NCI-H146 (cell line): ENCODE results near the gene SPRN.
"Not testable (repeated sequence)": the region's sequence is repeated elsewhere in the genome, so short reads cannot be mapped to it uniquely, and the experiment has no call there.

ENCODE experiments used
- DNase-seq: peaks from one replicate; lab custom pipeline; 2025; lab: John Stamatoyannopoulos, UW

SPRN gene

DNA sequence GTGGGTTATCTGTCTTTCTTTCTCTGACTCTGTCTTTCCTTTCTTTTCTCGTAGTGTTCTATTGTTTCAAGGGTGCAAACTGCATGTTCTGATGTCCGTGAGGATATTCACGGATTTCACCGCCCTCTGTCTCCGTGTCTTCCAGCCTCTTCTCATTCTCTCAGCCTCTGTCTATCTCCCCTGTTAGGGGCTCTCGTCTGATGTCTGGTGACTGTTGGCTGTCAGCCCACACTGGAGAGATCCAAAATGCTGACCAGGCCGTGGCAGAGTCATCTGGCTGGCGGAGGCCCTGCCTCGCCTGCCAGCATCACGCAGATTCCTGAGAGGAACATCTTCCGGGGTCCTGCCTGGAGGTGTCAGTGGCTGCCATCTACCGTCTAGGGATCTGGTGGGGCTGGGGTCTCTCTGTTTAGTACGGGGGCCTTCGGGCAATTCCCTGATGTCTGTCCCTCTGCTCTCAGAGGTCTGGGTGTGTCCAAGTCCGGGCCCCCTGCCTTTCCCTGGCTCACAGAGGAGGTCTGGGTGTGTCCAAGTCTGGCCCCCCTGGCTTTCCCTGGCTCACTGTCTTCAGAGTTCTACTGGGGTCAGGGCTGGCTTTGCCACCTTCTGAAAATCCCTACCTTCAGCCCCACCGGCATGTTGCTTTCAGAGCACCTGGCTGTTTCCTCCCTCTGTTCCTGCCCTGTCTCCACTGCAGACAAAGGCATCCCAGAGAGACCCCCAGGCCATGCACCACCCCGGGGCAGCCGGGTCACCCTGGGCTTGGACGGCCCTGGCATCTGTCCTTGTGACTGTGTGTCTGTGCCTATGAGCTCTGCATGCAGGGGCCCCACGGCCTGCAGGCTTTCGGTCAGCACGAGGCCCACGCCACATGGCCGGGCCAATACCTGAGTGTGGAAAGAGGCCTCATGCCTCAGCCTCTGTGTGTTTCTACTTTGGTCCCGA, 15.4 kb upstream of the SPRN start:
- DNase-seq: no peak

DNA sequence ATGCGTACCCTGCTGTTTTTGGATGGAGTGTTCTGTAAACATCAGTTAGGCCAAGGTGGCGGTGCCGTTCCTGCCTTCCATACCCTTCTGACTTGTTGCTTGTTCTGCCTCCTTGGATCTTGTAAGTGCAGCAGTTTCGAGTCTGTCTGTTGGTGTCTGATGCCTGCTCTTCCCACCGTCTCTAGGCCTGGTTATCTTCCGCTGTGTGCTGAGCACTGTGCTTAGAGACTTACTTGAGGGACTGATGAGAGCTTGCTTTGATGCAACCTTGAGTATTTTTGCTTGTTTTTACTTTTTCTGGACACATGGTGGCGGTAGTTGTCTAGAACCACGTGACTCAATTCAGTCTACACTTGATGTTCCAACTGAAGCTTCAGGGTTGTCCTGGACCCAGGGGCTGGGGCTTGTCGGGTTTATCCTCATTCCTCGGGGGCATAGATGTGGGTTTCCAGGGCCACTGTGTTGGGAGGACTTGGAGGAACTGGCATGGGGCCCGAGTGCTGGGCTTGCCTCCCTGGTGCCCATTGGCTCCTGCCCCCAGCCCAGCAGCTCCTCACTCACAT, 14.4 kb upstream of the SPRN start:
- DNase-seq: no peak

DNA sequence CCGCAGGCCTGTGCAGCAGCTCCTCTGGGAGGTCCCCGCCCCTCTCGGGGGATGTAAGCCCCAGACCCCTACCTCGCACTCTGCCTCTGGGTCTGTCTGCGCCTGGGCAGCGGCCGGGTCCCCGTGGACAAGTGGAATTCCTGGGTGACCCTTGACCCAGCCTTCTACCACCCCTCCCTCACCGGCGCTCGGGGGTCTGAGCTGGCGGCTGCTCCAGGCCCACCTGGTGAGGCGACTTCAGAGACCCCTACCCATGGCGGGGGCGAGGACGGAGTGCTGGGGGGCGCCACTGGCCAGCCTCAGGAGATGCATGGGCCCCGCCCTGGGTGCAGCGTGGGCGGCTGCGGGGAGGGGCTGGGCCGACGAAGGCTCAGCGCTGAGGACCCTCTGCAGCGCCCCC, 8.4 kb upstream of the SPRN start:
- DNase-seq: not testable (repeated sequence)

DNA sequence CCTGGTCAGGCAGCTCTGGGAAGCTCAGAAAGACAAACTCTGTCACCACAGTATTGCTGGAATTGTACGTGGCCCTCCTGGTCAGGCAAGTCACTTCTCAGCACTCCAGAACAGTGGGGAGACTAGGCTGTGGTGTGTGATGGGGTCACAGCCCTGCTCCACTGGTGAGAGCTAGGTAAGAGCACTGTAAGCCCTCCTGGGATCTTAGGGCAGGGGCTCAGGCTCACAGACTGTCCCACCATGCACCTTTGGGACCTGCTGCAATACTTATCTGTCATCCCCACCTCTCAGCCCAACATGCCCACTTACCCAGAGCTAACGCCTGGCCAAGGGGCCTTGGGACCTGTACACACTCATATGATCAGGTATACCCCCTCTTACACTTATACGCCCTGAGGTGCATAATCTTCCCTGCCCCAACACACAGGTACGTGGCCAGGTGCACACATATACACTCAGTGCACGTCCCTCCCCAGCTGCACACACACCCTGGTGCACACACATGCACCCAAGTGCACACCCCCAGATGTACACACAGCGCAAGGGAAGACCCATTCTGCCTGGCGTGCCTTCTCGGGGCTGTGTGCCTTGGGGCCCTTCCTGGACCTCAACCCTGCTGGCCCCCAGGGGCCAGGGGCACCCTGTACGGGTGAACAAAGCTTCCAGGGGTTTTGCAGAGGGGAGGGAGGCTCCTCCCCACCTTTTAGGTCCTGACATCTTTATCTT, 7.6 kb upstream of the SPRN start:
- not testable (repeated sequence) for DNase-seq

DNA sequence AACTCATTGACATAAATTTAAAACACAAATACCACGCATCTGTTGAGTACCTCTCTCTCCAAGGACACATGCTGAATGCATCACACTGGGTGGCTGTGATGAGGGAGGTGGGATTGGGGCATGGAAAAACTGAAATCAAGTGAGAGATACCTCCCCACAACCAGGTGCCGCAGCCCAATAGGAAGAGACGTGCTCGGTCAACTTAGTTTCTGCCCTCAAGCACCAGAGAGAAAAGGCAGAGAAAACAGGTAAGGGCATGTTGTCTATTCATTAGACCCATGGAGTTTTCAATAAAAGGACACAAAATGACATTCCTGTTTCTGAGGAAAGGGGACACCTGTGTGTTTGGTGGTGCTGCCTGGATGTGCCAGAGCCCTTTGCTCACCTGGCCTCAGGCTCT, 5.1 kb upstream of the SPRN start:
- DNase-seq: not testable (repeated sequence)

DNA sequence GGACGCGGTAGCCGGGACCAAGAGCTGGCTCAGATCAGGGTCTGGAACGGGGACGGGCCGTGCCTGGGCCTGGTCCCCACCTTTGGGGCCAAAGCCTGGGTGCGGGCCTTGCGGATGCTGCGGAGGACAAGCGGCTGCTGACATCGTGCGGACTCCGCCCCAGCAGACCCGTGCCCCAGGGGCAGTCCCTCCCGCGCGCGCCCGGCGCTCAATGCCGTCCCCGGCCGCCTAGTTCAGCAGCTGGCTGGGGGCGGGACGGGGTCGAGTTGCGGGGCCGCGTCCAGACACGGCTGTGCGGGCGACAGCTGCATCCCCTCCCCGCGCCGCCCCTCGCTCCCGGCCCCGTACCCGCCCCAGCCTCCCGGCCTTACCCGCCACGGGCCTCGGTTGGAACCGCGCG, 323 bp downstream of the SPRN start:
- DNase-seq: not testable (repeated sequence)

DNA sequence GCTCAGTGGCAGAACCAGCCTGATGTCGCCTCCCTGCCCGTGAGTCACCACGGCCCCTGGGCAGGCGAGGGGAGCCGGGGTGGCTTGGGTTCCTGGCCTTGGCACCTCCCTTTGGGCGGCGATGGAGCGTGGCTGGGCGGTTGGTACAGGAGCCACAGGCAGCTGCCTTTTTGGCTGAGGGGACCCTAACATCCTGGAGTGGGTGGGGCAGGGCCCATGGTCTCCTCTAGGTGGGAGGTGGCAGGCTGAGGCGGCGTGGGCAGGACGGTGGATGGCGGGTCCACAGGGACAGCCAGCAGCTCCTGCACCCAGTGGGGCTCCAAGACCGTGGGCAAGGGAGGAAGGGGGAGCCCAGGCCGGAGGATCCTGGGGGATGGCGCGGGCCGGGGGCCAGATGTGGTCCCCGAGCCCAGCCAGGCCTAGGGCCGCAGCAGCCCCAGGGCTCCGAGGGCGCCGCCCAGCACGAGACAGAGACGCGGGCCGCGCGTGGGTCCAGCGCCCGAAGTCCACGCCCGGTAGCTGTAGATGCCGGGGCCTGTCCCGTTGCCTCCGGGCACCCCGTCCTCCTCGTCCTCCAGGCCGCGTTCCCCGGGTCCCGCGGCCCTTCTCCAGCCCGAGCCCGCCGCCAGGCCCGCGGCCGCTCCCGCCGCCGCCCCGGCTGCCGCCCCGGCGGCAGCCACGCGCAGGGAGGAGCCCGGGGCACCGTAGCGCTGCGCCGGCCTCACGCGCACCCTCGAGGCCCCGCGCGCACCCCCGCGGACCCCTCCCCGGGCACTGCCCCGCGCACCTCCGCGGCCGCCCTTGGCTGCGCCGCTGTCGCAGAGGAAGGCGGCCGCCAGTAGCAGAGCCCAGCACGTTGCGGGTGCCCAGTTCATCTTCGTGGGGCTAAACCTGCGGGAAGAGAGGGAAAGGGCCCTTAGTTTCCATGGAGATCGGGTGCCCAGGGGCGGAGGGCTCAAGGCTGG, 1.3 kb downstream of the SPRN start:
- DNase-seq: no peak

DNA sequence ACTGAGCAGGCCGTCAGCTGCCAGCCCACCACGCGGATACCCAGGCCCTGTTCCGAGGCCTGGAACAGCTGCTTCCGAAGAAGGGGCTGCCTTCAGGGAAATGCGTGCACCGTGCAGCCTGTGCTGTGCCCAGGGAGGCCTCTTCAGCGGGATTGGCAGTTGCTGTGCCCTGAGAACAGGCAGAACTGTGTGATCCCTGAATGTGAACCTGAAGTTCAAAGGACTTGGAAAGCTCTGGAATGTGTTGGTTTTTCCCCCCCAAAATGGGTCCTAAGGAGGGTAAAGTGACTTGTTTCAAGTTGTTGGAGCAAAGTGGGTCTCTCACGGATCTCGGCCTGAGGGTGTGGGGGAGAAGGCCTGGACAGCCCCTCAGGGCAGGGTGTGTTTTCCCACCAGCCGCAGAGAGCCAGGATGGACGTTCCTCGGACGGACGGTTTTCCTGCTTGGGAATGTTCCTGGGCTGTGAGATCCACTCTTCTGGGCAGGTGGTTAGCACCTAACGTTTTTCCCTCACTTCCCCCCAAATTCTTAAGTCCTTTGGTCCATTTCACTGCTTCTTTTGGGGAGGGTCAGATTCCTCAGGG, 2.1 kb downstream of the SPRN start:
- DNase-seq: no peak

DNA sequence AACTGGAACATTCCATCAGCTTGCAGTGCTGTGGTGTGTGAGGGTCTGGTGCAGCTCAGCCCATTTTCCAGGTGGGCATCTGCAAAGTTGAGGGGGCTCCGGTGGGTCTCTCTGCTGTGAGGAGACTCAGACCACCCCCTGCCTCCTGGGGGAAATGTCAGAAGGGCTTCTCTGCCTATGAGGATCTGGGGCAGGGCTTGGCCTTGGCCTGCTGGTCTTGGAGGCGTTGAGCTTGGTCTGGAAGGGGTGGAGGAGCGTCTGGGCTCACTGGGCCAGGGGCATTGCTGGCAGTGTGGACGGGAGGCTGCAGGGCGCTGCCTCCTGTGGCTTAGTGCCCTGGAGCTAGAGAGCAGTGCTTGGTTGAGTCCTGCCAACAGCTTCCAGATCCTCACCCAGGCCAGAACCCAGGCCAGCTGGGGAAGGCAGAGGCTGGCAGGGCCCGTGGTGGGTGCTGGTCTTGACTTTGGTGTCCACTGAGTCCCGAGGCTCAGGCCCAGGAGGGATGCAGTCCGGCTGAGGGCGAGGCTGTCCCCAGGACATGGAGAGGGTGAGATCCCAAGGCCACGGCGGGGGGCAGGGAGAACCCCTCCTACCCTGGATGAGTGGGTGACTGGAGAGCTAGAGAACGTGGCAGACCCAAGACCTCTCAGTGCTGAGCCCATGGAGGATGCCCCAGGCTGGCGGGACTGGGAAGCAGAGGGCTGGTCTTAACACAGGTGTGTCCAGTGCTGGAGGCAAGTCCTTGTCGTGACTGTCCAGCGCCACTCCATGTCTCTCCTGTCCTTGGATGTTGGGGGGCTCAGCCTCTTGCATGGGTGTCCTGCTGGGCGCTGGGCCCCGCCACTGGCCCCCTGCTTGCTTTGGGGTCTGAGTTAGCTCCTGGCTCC, 2.8 kb downstream of the SPRN start:
- DNase-seq: no peak

DNA sequence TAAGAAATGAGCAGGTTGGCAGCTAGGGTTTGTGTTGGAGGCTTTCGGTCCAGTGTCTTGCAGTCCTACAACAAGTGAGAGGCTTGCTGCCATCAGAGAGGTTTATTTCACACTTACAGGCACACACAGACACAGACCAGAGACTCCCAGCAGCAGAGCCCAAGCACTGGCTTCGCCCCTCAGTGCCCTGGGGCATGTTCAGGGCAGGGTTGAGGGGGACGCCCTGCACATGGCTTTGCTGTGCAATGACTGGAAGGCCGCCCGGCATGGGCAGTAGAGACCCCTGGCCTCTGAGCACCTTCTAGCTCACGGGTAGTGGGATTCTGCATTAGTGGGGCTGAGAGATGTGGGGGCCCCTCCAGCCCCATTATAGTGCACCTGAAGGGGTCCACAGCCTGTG, 3.8 kb downstream of the SPRN start:
- no peak for DNase-seq

DNA sequence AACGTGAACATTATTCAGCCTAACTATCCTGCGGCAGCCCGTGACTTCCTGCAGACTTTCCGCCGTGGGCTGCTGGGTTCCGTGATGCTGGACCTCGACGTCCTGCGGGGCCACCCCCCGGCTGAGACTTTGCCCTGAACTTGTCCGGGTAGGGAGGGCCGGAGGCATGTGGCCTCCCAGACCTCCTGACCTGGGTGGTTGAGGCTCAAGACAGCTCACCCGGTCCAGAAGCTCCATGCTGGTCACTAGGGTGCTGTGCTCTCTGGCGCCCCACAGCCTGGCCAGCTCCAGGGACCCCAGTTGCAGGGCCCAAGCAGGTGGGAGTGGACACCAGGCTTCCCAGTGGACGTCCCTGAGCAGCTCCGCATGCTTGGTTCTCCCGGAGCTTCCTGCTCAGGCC, 4.4 kb downstream of the SPRN start:
- DNase-seq: no peak

DNA sequence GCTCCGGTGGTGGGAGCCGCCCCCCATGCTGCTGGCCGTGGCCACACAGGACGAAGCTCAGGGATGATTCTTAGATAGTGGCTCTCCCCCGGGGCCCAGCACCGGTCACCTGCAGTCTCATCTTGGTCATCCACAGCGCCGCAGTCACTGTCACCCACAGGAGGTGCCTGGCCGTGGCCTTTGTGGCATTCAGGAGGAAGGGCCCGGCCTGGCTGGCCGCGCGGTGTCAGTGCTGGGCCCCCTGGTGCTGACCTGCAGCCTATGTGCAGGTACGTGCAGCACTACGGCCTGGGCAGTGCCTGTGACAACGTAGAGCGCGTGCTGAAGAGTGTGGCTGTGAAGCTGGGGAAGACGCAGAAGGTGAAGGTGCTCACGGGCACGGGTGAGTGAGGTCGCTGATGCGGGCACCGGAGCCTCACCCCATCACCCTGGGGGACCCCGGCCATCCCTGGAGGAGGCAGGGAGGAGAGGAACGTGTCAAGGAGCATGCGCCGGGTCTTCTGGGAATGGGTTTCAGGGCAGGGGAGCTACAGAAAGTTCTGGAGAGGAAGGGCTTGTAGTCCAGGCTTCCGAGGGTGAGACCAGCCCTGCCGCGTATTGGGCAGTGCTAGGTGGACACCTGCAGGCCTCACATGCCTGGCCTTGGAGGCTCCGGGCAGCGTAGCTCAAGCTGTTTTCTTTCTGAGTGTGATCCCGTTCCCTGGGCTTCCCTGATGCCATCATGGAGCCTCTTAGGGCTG, 5.0 kb downstream of the SPRN start:
- DNase-seq: no peak

DNA sequence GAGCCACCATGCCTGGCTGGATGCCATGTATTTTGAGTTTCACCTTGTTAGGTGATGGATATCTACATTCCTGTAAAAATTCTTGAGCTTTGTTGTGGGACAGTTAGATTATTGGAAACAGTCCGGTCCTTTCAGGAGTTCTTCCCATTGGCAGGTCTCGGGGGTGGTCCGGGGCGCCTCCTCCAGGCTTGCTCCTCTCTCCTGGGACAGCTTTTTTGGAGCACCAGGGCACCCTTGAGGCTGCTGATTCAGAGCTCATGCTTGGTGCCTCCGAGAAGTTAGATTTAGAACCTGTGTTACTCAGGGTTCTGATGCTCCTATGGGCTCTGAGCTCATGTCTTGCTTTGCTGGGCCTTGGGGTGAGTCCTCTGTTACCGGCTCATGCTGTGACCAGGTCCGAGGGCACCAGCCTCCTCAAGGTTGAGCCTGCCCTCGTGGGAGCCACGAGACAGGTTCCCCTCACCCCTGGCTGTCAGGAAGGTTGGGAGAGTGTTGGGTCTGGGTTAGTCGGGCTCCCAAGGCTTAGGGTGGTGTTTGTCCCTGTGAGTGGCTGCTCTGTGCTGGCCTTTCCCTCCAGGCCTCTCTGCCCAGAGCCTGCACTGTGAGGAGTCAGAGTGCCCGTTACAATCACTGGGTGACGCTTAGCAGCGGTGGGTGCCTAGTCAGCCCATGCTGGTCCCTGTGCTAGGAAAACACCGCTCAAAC, 6.0 kb downstream of the SPRN start:
- DNase-seq: no peak

DNA sequence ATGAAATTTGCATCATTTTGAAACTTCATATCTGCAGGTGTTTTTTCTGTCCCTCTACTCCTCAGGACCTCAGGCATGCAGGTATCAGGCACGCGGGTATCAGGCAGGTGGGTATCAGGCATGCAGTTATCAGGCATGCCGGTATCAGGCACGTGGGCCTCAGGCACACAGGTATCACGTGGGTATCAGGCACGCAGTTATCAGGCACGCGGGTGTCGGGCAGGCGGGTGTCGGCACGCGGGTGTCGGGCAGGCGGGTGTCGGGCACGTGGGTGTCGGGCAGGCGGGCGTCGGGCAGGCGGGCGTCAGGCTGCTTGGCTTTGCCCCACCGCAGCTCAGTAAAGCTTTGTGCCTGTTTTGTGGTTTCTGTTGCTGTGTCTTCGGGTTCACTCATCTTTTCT, 8.7 kb downstream of the SPRN start:
- no peak for DNase-seq

DNA sequence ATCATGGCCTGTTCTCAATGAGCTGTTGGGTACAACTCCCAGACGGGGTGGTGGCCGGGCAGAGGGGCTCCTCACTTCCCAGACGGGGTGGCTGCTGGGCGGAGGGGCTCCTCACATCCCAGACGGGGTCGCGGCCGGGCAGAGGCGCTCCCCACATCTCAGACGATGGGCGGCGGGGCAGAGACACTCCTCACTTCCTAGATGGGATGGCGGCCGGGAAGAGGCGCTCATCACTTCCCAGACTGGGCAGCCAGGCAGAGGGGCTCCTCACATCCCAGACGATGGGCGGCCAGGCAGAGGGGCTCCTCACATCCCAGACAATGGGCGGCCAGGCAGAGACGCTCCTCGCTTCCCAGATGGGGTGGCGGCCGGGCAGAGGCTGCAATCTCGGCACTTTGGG, 10.0 kb downstream of the SPRN start:
- not testable (repeated sequence) for DNase-seq

DNA sequence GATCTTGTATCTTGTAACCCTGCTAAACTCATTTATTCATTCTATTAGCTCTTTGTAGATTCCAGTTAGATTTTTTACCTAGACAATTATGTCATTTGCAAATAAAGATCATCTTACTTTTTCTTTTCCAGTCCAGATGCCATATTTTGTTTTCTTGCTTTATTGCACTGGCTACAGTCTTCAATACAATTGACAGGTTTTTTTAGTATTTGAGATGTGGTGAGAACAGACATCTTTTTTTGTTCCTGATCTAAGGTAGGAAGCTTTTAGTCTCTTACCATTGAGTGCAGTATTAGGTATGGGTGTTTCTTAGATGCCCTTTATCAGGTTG, 12.1 kb downstream of the SPRN start:
- DNase-seq: no peak

DNA sequence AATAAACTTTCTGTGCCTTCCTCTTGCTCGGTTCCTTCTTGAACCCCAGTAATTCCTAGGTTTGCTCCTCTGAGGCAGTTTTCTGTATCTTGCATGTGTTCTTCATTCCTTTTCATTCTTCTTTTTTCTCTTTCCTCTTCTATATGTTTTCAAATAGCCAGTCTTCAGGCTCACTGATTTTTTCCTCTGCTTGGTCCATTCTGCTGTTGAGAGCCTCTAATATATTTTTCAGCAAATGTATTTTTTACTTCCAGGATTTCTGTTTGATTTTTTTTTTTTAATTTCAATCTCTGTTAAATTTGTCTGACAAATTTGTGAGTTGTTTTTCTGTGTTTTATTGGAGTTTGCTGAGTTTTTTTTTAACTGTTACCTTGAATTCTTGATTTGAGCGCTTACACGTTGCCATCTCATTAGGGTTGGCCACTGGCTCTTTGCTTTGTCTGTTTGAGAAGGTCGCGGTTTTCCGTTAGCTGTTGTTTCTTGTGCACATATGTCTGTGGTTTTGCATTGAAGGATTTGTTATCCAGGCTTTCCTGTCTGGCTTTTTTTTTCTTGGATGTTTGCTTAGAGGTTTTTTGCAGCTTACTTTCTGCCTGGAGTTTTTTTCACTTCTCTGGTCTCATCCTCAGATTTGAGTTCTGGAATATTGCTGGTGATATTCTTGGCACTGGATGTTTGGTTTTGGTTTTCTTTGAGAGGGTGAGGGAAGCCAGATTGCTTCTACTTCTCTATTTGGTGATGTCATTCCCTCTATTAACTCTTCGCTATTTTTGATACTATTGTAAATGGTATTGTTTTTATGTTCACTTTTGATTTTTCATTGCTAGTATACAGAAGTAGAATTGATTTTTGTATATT, 12.7 kb downstream of the SPRN start:
- no peak for DNase-seq

DNA sequence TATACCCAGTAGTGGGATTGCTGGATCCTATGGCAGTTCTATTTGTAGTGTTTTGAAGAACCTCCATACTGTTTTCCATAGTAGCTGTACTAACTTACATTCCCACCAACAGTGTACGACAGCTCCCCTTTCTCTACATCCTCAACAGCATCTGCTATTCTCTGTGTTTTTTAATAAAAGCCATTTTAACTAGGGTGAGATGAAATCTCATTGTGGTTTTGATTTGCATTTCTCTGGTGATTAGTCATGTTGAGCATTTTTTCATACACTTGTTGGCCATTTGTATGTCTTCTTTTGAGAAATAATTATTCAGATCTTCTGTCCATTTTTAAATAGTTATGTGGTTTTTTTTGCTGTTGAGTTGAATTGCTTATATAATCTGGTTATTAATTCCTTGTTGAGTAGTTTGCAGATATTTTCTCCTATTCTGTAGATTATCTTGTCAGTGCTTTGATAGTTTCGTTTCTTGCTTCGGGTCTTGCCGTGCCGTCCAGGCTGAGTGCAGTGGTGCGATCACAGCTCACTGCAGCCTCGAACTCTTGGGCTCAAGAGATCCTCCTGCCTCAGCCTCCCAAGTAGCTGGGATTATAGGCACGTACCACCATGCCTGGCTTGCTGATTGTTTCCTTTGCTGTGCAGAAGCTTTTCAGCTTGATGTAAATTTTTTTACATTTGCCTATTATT, 18.4 kb downstream of the SPRN start:
- DNase-seq: no peak
